ENCODE results near the gene DERL3. TPM values are rescaled to one million over a fixed set of nuclear protein-coding genes. Genes with fewer than 3 reads are reported as not detected.

Gene DERL3
- total RNA-seq, 1 donor from 2014 or later: 5.8 TPM

DNA sequence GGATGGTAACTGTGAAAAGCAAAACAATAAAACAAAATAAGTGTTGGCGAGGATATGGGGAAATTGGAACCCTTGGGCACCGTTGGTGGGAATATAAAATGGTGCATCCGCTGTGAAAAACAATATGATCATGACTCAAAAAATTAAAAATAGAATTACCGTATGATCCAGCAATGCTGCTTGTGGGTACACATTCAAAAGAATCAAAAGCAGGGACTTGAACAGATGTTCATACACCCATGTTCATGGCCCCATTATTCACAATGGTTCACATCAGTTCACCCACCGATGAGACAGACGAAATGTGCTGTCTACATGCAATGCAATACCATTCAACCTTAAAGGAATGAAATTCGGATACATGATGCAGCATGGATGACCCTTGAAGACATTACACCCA is 1.2 kb upstream of the DERL3 start:
- Histone ChIP-seq H3K9me3 (no peaks in the 10 kb centered on the region), H3K4me1 (peaks cover 29% of the 10 kb centered on the region), H3K27me3 (ENCODE audit: low read depth) (no peaks in the 10 kb centered on the region), H3K36me3 (peaks cover 12% of the 10 kb centered on the region), H3K4me3 (no peak overlapping the region), H3K27ac (no peak overlapping the region)
- no peak for DNase-seq
- no peak for ATAC-seq
- TF ChIP-seq, protein P1, sequence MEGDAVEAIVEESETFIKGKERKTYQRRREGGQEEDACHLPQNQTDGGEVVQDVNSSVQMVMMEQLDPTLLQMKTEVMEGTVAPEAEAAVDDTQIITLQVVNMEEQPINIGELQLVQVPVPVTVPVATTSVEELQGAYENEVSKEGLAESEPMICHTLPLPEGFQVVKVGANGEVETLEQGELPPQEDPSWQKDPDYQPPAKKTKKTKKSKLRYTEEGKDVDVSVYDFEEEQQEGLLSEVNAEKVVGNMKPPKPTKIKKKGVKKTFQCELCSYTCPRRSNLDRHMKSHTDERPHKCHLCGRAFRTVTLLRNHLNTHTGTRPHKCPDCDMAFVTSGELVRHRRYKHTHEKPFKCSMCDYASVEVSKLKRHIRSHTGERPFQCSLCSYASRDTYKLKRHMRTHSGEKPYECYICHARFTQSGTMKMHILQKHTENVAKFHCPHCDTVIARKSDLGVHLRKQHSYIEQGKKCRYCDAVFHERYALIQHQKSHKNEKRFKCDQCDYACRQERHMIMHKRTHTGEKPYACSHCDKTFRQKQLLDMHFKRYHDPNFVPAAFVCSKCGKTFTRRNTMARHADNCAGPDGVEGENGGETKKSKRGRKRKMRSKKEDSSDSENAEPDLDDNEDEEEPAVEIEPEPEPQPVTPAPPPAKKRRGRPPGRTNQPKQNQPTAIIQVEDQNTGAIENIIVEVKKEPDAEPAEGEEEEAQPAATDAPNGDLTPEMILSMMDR (IDR thresholded peaks at IDR 0.05): no peak
- intact Hi-C loops (cut with DNase I): no loop called here

DNA sequence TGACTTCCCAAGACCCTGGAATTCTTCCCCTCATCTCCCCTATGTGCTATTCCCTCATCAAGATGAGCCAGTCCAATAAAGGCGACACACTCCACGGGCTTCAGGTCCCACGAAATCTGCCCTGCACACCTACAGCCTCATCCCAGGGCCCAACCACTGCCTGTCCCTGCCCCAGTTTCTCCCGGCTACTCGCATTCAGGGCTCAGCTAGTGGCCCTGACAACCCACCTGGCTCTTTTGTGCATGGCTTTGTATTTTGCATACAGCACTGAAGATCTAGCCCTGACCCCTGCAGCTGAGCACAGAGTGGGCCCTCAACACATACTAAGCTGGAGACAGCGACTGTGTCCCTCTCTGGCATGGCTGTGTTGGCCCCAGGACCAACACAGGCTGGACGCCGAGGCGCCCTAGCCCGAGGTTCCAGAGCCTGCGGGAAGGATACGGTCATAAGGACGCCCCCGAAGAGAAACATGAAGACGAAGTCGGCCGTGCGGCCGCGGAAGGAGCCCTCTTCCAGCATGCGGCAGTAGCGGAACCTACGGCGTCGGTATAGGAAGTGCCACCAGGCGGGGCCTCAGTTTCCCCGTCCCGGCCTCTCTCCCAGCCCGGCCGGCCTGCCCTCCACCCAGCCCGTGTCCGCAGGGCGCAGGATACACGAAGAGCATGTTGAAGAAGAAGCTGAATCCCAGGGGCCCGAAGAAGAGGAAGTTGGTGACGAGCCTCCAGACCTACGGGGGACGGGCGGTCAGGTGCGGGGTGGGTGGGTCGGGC is 710 bp downstream of the DERL3 start:
- no peaks in the 10 kb centered on the region for H3K27me3 ChIP-seq (ENCODE audit: low read depth)
- intact Hi-C loops (cut with DNase I): no loop called here
- peaks cover 32% of the 10 kb centered on the region for H3K36me3 ChIP-seq
- peak overlapping the region; percentile 2 for H3K27ac ChIP-seq
- peaks cover 17% of the 10 kb centered on the region for H3K4me1 ChIP-seq
- TF ChIP-seq, protein P1 (IDR thresholded peaks at IDR 0.05): no peak
- H3K4me3 ChIP-seq: peak overlapping the region; percentile 69
- DNase-seq (no peak), ATAC-seq (peak in 1 of 2 donors; percentile 2)
- H3K9me3 ChIP-seq: no peaks in the 10 kb centered on the region

DNA sequence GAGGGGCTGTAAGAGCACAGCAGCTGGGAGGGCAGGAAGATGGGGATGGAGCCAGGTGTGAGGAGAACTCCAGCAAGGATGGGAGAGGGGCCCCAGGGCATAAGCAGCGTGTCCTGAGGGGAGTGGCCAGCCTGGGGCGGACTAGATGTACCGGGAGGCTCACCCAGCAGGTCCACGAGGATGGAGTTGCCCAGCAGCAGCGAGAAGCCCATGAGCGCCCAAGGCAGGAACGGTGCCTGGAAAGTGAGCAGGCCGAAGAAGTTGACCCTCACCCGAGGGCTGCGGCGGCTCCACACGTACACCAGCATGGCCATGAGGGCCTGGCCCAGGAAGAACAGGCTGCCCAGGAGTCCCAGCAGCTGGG is 1.3 kb downstream of the DERL3 start:
- ATAC-seq (no peak), DNase-seq (no peak)
- Histone ChIP-seq H3K9me3 (no peaks in the 10 kb centered on the region), H3K27ac (no peak overlapping the region), H3K36me3 (peaks cover 38% of the 10 kb centered on the region), H3K27me3 (ENCODE audit: low read depth) (no peaks in the 10 kb centered on the region), H3K4me3 (no peak overlapping the region), H3K4me1 (peaks cover 17% of the 10 kb centered on the region)
- TF ChIP-seq, protein P1 (IDR thresholded peaks at IDR 0.05): no peak
- intact Hi-C loops (cut with DNase I): no loop called here

DNA sequence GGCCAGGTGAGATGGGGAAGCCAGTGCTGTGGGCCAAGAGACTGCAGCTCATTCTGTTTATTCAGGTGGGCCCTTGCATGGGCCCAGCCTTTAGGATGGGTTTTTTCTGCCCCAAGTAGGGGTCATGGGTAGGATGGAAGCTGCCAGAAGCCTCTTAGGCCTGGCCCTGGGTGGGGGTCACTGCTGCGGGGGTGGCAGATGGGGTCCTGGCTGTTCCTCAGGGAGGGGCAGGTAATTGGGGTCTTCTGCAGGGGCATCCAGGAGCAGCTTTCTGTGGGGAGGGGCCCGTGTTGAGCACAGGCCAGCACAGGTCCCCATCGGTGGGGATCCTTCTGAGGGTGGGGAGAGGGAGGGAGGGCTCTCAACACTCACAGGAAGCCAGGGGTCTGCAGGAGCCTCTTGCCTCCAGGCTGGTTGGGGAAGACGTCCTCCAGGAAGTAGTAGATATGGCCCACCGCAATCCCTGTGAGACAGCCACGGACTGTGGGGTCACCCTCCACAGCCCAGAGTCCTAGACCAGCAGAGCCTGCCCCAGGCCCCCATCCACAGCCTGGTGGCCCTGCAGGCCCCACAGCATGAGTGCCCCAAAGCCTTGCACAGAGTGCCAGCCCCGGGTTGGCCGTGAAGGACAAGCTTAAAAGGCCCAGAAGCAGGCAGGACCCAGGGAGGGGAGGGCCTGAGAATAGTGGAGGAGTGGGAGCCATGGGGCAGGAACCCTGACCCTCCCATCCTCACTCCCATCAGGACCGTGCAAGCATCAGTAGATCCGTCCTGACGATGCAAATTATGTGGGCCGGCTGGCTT is 1.9 kb downstream of the DERL3 start:
- H3K4me1 ChIP-seq: peaks cover 17% of the 10 kb centered on the region
- TF ChIP-seq, protein P1 (IDR thresholded peaks at IDR 0.05): no peak
- no peak for DNase-seq

DNA sequence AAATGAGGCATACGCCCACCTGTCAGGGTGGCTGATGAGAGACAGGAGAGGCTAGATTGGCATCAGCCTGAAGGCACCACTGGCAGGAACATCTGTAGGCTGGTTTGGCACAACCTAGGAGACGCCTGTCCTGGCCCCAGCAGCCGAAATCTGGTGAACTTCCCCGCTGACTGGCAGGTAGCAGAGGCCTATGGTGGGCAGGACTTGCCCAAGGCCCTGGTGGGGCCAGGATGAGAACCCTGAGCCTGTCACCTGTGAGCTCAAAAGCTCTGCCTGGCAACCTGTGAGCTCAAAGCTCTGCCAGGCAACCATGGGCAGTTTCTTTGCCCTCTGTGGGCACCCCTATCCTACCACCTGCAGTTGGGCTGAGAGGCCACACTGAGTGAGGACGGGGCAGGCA is 2.5 kb downstream of the DERL3 start:
- intact Hi-C loops (cut with DNase I): no loop called here
- peak; percentile 31 for DNase-seq
- Histone ChIP-seq H3K36me3 (peaks cover 48% of the 10 kb centered on the region), H3K9me3 (no peaks in the 10 kb centered on the region), H3K4me1 (peaks cover 17% of the 10 kb centered on the region), H3K4me3 (no peak overlapping the region), H3K27ac (no peak overlapping the region), H3K27me3 (ENCODE audit: low read depth) (no peaks in the 10 kb centered on the region)
- TF ChIP-seq, protein P1 (IDR thresholded peaks at IDR 0.05): no peak
- ATAC-seq: no peak

More for the DNA sequence above, 1.9 kb downstream of the DERL3 start:
- ATAC-seq: no peak
- intact Hi-C loops (cut with DNase I): no loop called here
- H3K4me3 ChIP-seq: no peak overlapping the region
- peaks cover 44% of the 10 kb centered on the region for H3K36me3 ChIP-seq
- no peak overlapping the region for H3K27ac ChIP-seq
- H3K9me3 ChIP-seq: no peaks in the 10 kb centered on the region
- no peaks in the 10 kb centered on the region for H3K27me3 ChIP-seq (ENCODE audit: low read depth)

Measured in lower lobe of right lung (tissue), 2 donors.